ENCODE measurements around the gene CCDC88B.

The CCDC88B gene

DNA sequence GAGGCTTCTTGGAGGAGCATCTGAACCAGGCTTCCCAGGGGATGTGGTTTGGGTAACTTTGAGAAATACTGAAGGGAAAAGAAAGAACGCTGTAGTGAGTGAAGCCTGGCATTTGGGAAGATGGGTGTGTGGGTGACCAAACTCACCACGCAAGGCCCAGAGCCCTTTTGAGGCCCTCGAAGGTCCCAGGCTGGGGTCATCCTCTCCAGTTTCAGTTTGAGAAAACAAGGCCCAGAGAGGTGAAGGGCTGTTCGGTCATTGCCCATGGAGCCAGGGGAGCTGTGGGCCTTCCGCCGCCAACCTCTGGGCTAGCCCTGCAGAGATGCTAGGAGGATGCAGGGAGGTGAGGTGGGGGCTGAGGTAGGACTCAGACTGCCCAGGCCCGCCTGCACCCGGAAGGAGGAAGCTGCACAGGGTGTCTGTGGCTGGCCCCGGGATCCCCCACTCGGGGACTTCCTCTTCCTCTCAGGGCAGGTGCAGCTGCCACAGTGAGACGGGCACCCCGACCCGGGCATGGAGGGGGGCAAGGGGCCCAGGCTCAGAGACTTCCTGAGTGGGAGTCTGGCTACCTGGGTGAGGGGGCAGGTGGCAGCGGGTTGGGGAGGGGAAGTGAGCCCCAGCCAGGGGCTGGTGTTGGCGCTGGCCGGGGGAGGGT, at the start of gene CCDC88B:
CCDC88B (plus strand) TSS at position 451 of the 655 bp plus-strand sequence; CDS start at position 514, 63 bp downstream.
- DNase-seq = no peak

GRCh38 chr11:64290352-64291261, 49.4 kb upstream of the CCDC88B start:
- DNase-seq = no peak

DNA sequence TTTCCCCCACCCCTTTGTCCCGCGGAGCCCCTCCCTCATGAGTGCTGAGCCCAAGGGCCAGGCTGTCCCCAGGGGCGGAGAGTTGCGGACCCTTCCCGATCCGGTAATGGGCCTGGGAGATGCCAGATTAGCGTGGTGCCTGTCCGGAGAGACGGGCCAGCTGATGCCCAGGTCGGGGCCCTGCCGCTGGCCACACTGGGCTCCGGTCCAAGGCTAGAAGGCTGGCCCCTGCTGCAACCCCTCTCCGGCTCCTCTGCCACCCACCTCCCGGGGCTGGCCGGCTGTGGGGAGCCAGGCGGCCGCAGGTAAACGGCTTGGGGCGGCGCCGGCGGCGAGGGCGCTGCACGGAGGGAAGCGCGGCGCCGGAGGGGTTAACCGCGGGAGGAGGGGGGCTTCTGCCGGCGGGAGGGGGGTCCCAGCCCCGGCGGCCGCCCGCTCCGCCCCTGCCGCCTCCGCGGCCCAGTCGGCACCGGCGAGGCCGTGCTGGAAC, 48.7 kb upstream of the CCDC88B start, which contains the start of gene KCNK4:
KCNK4 (plus strand) TSS at position 41 of the 490 bp plus-strand sequence. CDS start 1,717 bp downstream, outside the sequence.
- DNase-seq = no peak

DNA sequence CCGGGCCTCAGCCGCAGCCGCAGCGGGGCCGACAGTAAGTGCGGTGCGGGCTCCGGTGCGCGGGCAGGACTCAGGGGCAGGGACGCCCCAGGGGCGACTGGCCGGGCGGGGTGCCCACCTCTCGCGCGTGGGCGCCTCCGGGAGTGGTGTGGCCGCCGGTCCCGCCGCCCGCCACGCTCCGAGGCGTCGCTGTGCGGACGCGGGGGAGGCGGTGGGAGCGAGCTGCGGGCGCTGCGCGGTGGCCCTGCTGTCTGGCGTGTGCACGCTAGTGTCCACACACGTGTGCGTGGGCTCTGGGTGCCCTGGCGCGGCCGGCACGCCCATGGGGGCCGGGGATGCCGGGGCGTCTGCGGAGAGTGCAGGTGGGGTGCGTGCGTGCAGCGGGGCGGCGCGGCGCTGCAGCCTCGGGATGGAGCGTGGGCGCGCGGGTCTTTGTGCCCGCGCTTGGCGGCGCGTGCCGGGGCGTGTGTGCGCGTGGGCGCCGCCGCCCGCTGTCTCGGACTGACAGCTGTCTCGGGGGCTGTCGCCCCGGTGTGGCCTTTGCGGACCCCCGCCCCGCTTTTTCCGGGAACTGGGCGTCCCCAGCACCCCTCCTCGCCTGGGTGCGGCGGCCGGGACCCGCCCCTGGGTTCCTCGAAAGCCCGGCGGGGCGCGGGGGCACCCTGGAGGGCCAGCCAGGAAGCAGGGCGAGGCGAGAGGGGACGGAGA, 48.1 kb upstream of the CCDC88B start:
- DNase-seq = no peak

DNA sequence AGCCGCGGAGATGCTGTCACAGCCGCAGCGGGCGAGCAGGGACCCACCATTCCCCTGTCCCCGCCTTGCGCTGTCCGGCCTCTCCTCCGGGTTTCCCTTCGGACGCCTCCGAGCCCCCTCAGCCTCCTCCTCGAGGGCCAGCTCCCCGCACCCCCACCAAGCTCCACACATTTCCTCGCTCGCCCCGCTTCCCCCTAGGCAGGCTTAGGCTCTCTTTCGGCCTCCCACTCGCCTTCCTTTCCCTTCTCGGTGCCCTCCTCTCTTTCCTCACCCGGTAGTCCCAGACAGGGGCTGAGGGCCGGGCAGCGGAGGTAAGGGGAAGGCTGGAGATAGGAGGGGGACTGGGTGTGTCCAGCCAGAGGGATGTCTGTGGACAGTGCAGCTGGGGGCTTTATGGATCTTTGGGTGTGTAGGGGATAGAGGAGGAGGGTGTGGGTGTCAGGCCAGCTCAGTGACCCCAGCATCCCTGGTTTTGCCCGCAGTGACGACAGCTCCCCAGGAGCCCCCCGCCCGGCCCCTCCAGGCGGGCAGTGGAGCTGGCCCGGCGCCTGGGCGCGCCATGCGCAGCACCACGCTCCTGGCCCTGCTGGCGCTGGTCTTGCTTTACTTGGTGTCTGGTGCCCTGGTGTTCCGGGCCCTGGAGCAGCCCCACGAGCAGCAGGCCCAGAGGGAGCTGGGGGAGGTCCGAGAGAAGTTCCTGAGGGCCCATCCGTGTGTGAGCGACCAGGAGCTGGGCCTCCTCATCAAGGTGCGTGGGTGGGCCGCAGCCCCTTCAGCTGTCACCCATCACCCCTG, 47.3 kb upstream of the CCDC88B start:
- DNase-seq = no peak

DNA sequence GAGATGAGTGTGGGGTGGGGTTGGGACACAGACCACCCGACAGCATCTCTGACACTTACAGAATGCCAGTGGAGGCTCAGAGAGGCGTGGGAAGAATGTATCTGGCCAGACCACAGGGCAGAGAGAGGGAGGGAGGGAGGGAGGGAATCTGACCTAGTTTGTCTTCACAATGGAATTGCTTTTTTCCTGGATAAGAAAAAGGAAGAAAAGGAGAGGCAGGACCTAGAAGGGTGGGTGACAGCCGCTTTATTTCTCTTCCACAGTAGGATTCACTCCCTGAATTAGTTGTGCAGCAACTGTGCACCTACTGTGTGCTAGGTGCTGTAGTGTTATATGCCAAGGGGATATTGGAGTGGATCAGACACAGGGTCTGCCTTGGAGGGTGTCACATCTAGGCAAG, 45.2 kb upstream of the CCDC88B start:
- no peak for DNase-seq

DNA sequence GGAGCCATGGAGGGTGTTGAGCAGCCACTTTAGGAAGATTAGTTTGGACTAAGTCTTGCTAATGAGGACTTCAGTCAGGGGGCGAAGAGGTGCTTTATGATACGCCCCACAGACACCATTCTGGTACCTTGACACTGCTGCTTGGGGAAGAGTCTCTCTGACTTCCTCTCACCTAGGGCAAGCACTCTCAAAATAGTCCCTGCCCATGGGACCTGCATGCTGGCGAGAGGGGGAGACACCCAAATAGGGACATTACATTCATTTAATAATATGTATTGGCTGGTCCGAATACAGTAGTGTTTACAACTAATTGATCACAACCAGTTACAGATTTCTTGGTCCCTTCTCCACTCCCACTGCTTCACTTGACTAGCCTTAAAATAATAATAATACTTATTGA, 44.2 kb upstream of the CCDC88B start:
- no peak for DNase-seq

GRCh38 chr11:64296236-64296635, 43.8 kb upstream of the CCDC88B start:
- no peak for DNase-seq

- DNase-seq = no peak
These were observed 42.9 kb upstream of the CCDC88B start for GRCh38 chr11:64296830-64297698.

GRCh38 chr11:64297699-64298358, 42.2 kb upstream of the CCDC88B start:
- DNase-seq = no peak

- peak in 1 of 2 experiments; percentile 40 for DNase-seq
These were observed 40.8 kb upstream of the CCDC88B start for GRCh38 chr11:64298966-64299846.

- DNase-seq = no peak
These were observed 40.0 kb upstream of the CCDC88B start, which contains the start of gene CATSPERZ for GRCh38 chr11:64299847-64300648. Gene CATSPERZ, plus strand, starts transcription at chr11:64300358. Its CDS starts 53 bp downstream, at chr11:64300411.

GRCh38 chr11:64303109-64304031, 36.6 kb upstream of the CCDC88B start:
- no peak for DNase-seq

DNA sequence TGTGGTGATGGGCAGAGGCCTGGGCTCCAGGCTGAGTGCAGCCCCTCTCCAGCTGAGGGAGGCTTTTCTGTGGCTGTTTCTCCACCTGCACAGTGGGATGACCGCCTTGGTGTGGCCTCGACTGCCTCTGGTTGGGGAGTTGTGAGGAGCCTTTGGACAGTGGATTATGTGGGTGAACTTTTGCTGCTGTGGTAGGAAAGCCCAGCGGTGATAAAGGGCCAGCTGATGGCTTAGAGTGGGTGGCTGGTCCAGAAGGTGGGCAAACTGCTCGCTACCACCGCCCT, 36.0 kb upstream of the CCDC88B start:
- no peak for DNase-seq

DNA sequence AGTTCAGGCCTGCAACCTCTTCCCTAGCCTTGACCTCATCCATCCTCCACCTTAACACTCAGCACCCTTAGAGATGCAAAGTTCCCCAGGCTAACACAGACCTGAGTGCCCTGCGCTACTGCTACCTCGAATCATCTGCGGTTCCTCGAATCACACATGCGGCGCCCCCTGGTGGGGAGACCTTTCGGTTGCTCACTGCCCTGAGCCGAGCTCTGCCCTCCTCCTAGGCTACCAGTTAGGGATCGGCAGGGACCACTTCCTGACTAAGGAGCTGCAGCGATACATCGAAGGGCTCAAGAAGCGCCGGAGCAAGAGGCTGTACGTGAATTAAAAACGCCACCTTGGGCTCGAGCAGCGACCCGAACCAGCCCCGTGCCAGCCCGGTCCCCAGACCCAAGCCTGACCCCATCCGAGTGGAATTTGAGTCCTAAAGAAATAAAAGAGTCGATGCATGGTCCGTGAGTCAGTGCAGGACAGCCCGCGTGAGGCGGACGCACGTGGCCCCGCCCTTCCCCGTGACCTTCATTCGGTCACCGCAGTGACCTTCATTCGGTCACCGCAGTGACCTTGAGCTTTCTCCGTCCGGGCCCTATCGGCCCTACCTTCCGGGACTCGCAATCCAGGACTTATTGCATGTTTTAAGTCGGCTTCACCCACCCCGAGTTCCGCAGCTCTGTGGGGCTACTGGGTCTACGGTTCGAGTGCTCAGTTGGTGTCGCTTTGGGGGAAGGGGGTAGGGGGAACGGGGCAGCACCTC, 35.5 kb upstream of the CCDC88B start:
- DNase-seq = peak; percentile 53 to 88

- DNase-seq = peak; percentile 93 to 100
These were observed 34.8 kb upstream of the CCDC88B start, which contains the start of gene ESRRA for GRCh38 chr11:64305075-64305690. Gene ESRRA, plus strand, starts transcription at chr11:64305524. Its CDS starts 1,656 bp downstream, at chr11:64307180.
